ENCODE data around the gene GPR156. TPM values are rescaled to one million over a fixed set of nuclear protein-coding genes. Genes with fewer than 3 reads are reported as not detected.

GPR156 gene
- total RNA-seq, 2 donors from 2014 or later, result 1.1 to 1.2 TPM

- peaks cover 3% of the 10 kb centered on the region for H3K27me3 Mint-ChIP-seq (ENCODE audit: insufficient read depth)
- H3K4me3 Mint-ChIP-seq, result no peak overlapping the region
- 94 to 96% methylated on average over 19 to 24 of the region's 24 CpGs for WGBS, 2 experiments (ENCODE audit: insufficient coverage in 1 of 2, insufficient read length in 1 of 2)
- H3K9ac ChIP-seq (ENCODE audit: extremely low read depth, low read length, poor library complexity, severe bottlenecking), result no peak overlapping the region
- H3K27ac Mint-ChIP-seq, result no peak overlapping the region
- H3K36me3 ChIP-seq (ENCODE audit: control insufficient read depth, insufficient read depth, low read length), result no peaks in the 10 kb centered on the region
- no peaks in the 10 kb centered on the region for H3K27me3 ChIP-seq (ENCODE audit: control insufficient read depth, insufficient read depth, low read length, poor library complexity, severe bottlenecking)
- no peak for TF ChIP-seq CTCF (conservative IDR thresholded peaks at IDR 0.05)
- H3K9me3 ChIP-seq (ENCODE audit: control insufficient read depth, low read length), result peaks cover 5% of the 10 kb centered on the region
- no peak overlapping the region for H3K27ac ChIP-seq (ENCODE audit: low read depth, low read length)
- DNase-seq, result no peak
- no peaks in the 10 kb centered on the region for H3K4me1 Mint-ChIP-seq
- no peaks in the 10 kb centered on the region for H3K4me1 ChIP-seq (ENCODE audit: control insufficient read depth, insufficient read depth, low read length)
- peaks cover 8% of the 10 kb centered on the region for H3K36me3 Mint-ChIP-seq (ENCODE audit: low read depth)
- no peak overlapping the region for H3K4me3 ChIP-seq (ENCODE audit: low read length)
- peaks cover 39% of the 10 kb centered on the region for H3K9me3 Mint-ChIP-seq
Observed at GRCh38 chr3:120311863-120312794, 27.1 kb upstream of the GPR156 start.

- H3K27me3 Mint-ChIP-seq (ENCODE audit: insufficient read depth), result no peaks in the 10 kb centered on the region
- no peaks in the 10 kb centered on the region for H3K4me1 Mint-ChIP-seq
- no peak overlapping the region for H3K9ac ChIP-seq (ENCODE audit: extremely low read depth, low read length, poor library complexity, severe bottlenecking)
- no peak overlapping the region for H3K27ac ChIP-seq (ENCODE audit: low read depth, low read length)
- DNase-seq, result no peak
- H3K4me3 ChIP-seq (ENCODE audit: low read length), result no peak overlapping the region
- TF ChIP-seq CTCF (conservative IDR thresholded peaks at IDR 0.05), result no peak
- H3K36me3 Mint-ChIP-seq (ENCODE audit: low read depth), result no peaks in the 10 kb centered on the region
- no peaks in the 10 kb centered on the region for H3K9me3 ChIP-seq (ENCODE audit: control insufficient read depth, low read length)
- H3K27ac Mint-ChIP-seq, result no peak overlapping the region
- H3K4me3 Mint-ChIP-seq, result no peak overlapping the region
- H3K4me1 ChIP-seq (ENCODE audit: control insufficient read depth, insufficient read depth, low read length), result no peaks in the 10 kb centered on the region
- H3K27me3 ChIP-seq (ENCODE audit: control insufficient read depth, insufficient read depth, low read length, poor library complexity, severe bottlenecking), result no peaks in the 10 kb centered on the region
- H3K9me3 Mint-ChIP-seq, result peaks cover 17% of the 10 kb centered on the region
- whole genome bisulfite sequencing, 2 experiments (ENCODE audit: insufficient coverage in 1 of 2, insufficient read length in 1 of 2), result 96% methylated on average over 35 to 67 of the region's 72 CpGs
- no peaks in the 10 kb centered on the region for H3K36me3 ChIP-seq (ENCODE audit: control insufficient read depth, insufficient read depth, low read length)
Observed at GRCh38 chr3:120306519-120307455, 21.8 kb upstream of the GPR156 start.

GRCh38 chr3:120304616-120305015, 19.6 kb upstream of the GPR156 start:
- TF ChIP-seq CTCF (conservative IDR thresholded peaks at IDR 0.05), result no peak
- no peaks in the 10 kb centered on the region for H3K9me3 ChIP-seq (ENCODE audit: control insufficient read depth, low read length)
- H3K4me1 ChIP-seq (ENCODE audit: control insufficient read depth, insufficient read depth, low read length), result no peaks in the 10 kb centered on the region
- H3K9me3 Mint-ChIP-seq, result peaks cover 6% of the 10 kb centered on the region
- no peak overlapping the region for H3K4me3 ChIP-seq (ENCODE audit: low read length)
- H3K27me3 ChIP-seq (ENCODE audit: control insufficient read depth, insufficient read depth, low read length, poor library complexity, severe bottlenecking), result no peaks in the 10 kb centered on the region
- no peaks in the 10 kb centered on the region for H3K27me3 Mint-ChIP-seq (ENCODE audit: insufficient read depth)
- no peak for DNase-seq
- no peak overlapping the region for H3K27ac ChIP-seq (ENCODE audit: low read depth, low read length)
- WGBS, 2 experiments (ENCODE audit: insufficient coverage in 1 of 2, insufficient read length in 1 of 2), result 86 to 94% methylated on average over 4 of the region's 4 CpGs
- H3K36me3 ChIP-seq (ENCODE audit: control insufficient read depth, insufficient read depth, low read length), result no peaks in the 10 kb centered on the region
- no peaks in the 10 kb centered on the region for H3K36me3 Mint-ChIP-seq (ENCODE audit: low read depth)
- H3K4me3 Mint-ChIP-seq, result no peak overlapping the region
- H3K27ac Mint-ChIP-seq, result no peak overlapping the region
- H3K4me1 Mint-ChIP-seq, result no peaks in the 10 kb centered on the region
- no peak overlapping the region for H3K9ac ChIP-seq (ENCODE audit: extremely low read depth, low read length, poor library complexity, severe bottlenecking)

Measured in endodermal cell (in vitro differentiated cells).